HCT116 (cell line): ENCODE results near the gene MBD5. TPM values are rescaled to one million over a fixed set of nuclear protein-coding genes. Genes with fewer than 3 reads are reported as not detected.

ENCODE experiments used
- ATAC-seq: fragments of 200-7000 bp; cut with Tn5 transposase; 2 replicates; pipeline ENCODE4 v1.9.1; 2020; ENCODE audit warnings: mild to moderate bottlenecking, moderate library complexity
- BruUV-seq: library from RNA; stranded (reverse); fragments of 400-500 nt; replicated peaks from 2 replicates; lab custom pipeline; 2021; lab: Mats Ljungman, UMichigan
- CTCF ChIA-PET: fragments of 300-600 bp; sonication (Branson Sonifier 250); formaldehyde crosslinking; loops from one replicate; lab custom pipeline; 2021; ENCODE audit warnings: antibody characterized with exemption; lab: Charles Lee
- POLR2A ChIA-PET: fragments of 300-600, 350-600 bp; sonication (Branson Sonifier 250); formaldehyde crosslinking; loops from one replicate; lab custom pipeline; 2021; ENCODE audit warnings: antibody characterized with exemption; lab: Charles Lee
- RAD21 ChIA-PET, 2 experiments: fragments of 300-600 bp; sonication (Branson Sonifier 250); formaldehyde crosslinking; loops; one replicate each; lab custom pipeline; 2023; ENCODE audit warnings: low total read pairs in 2 of 2; ENCODE audit not compliant: uncharacterized antibody in 2 of 2, unreplicated experiment in 2 of 2, low non-redundant PET in 1 of 2; lab: Charles Lee
- DNase-seq: peaks from one replicate; pipeline ENCODE4 v3.0.0-alpha.2; 2010; ENCODE audit warnings: low read depth, low spot score
- H2AFZ ChIP-seq: fragments of 200-600 bp; shearing (Covaris generic), sonication (generic); 2 replicates; pipeline ENCODE4 v1.6.1; 2017; ENCODE audit warnings: low read depth, mixed run types, mixed read lengths, antibody characterized with exemption, low read length; ENCODE audit not compliant: poor library complexity, severe bottlenecking
- H3K27ac ChIP-seq: 2 replicates; pipeline ENCODE4 v1.5.1; 2012; ENCODE audit warnings: low read depth, low read length
- H3K27me3 ChIP-seq: fragments of 200-600 bp; sonication (generic); 2 replicates; pipeline ENCODE4 v1.6.1; 2016; ENCODE audit warnings: mixed run types, low read length, mixed read lengths; ENCODE audit not compliant: insufficient read depth
- H3K36me3 ChIP-seq, 2 experiments: fragments of 200-500 bp in 1 of 2; fragments of 200-600 bp in 1 of 2; sonication (Bioruptor generic) in 1 of 2; sonication (generic) in 1 of 2; 2 replicates each; pipeline versions ENCODE4 v1.5.1 to v1.6.1; 2014 to 2016; ENCODE audit warnings: low read length in 2 of 2, inconsistent platforms in 1 of 2, mixed read lengths in 1 of 2, mixed run types in 1 of 2; ENCODE audit not compliant: insufficient read depth in 2 of 2, control insufficient read depth in 1 of 2
- H3K4me1 ChIP-seq, 2 experiments: fragments of 200-600 bp in 1 of 2; sonication (generic) in 1 of 2; 2 replicates each; pipeline versions ENCODE4 v1.5.1 to v1.6.1; 2012 to 2017; ENCODE audit warnings: low read length in 2 of 2, inconsistent platforms in 1 of 2, mild to moderate bottlenecking in 1 of 2, mixed read lengths in 1 of 2, mixed run types in 1 of 2, moderate library complexity in 1 of 2; ENCODE audit not compliant: insufficient read depth in 2 of 2, control insufficient read depth in 1 of 2
- H3K4me2 ChIP-seq: fragments of 200-600 bp; sonication (generic); 2 replicates; pipeline ENCODE4 v1.6.1; 2017; ENCODE audit warnings: mixed run types, low read length, mixed read lengths
- H3K4me3 ChIP-seq, 2 experiments: fragments of 200-600 bp in 1 of 2; sonication (generic) in 1 of 2; replicated peaks in 1 of 2; 2 replicates each; pipeline ENCODE4 v1.5.1; 2011 to 2016; ENCODE audit warnings: low read length in 2 of 2, control low read depth in 1 of 2, low read depth in 1 of 2, mild to moderate bottlenecking in 1 of 2, mixed read lengths in 1 of 2, mixed run types in 1 of 2
- H3K79me2 ChIP-seq: fragments of 200-600 bp; sonication (generic); 2 replicates; pipeline ENCODE4 v1.6.1; 2017; ENCODE audit warnings: mild to moderate bottlenecking, mixed run types, low read length, moderate library complexity, mixed read lengths; ENCODE audit not compliant: insufficient read depth
- H3K9ac ChIP-seq: fragments of 200-600 bp; sonication (generic); 2 replicates; pipeline ENCODE4 v1.6.1; 2016; ENCODE audit warnings: low read length, mixed read lengths
- H3K9me2 ChIP-seq: fragments of 200-600 bp; sonication (generic), shearing (Covaris generic); 2 replicates; pipeline ENCODE4 v1.6.1; 2017; ENCODE audit warnings: mixed run types, mild to moderate bottlenecking, moderate library complexity; ENCODE audit not compliant: insufficient read depth
- H3K9me3 ChIP-seq, 2 experiments: fragments of 200-500 bp in 1 of 2; fragments of 200-600 bp in 1 of 2; sonication (Bioruptor generic) in 1 of 2; sonication (generic) in 1 of 2; 2 replicates each; pipeline ENCODE4 v1.6.1; 2014 to 2017; ENCODE audit warnings: low read length in 2 of 2, mixed read lengths in 2 of 2, inconsistent platforms in 1 of 2, low read depth in 1 of 2, mild to moderate bottlenecking in 1 of 2, mixed run types in 1 of 2, moderate library complexity in 1 of 2; ENCODE audit not compliant: control insufficient read depth in 1 of 2, insufficient read depth in 1 of 2
- H4K20me1 ChIP-seq: fragments of 200-600 bp; sonication (generic), shearing (Covaris generic); 2 replicates; pipeline ENCODE4 v1.6.1; 2017; ENCODE audit warnings: mixed run types, mild to moderate bottlenecking, moderate library complexity; ENCODE audit not compliant: insufficient read depth
- CBX3 ChIP-seq: IDR thresholded peaks from 2 replicates; pipeline ENCODE4 v1.6.1; 2012; ENCODE audit warnings: low read depth
- CEBPB ChIP-seq: IDR thresholded peaks from 2 replicates; pipeline ENCODE4 v1.6.1; 2012; ENCODE audit warnings: low read depth
- CTCF ChIP-seq, 3 experiments: fragments of 200-600 bp in 1 of 3; sonication (generic) in 1 of 3; IDR thresholded peaks in 2 of 3; conservative IDR thresholded peaks in 1 of 3; 2 replicates each; pipeline ENCODE4 v1.5.1; 2012 to 2017; ENCODE audit warnings: low read depth in 2 of 3, low read length in 2 of 3, antibody characterized with exemption in 1 of 3, borderline replicate concordance in 1 of 3, control low read depth in 1 of 3, mild to moderate bottlenecking in 1 of 3, mixed read lengths in 1 of 3, mixed run types in 1 of 3, moderate library complexity in 1 of 3; ENCODE audit not compliant: insufficient read depth in 1 of 3
- EGR1 ChIP-seq: IDR thresholded peaks from 2 replicates; pipeline ENCODE4 v1.6.1; 2012; ENCODE audit warnings: low read depth
- ELF1 ChIP-seq: IDR thresholded peaks from 2 replicates; pipeline ENCODE4 v1.6.1; 2012; ENCODE audit warnings: low read depth, borderline replicate concordance
- EZH2 ChIP-seq: fragments of 200-600 bp; sonication (generic); IDR thresholded peaks from 2 replicates; pipeline ENCODE4 v1.6.1; 2017; ENCODE audit warnings: antibody characterized with exemption, mixed run types
- FOSL1 ChIP-seq: IDR thresholded peaks from 2 replicates; pipeline ENCODE4 v1.6.1; 2012; ENCODE audit warnings: low read depth
- JUND ChIP-seq: IDR thresholded peaks from 2 replicates; pipeline ENCODE4 v1.6.1; 2012
- POLR2AphosphoS5 ChIP-seq: IDR thresholded peaks from 2 replicates; pipeline ENCODE4 v1.6.1; 2011; ENCODE audit warnings: mild to moderate bottlenecking, low read depth, low read length, moderate library complexity
- REST ChIP-seq: IDR thresholded peaks from 2 replicates; pipeline ENCODE4 v1.6.1; 2012; ENCODE audit warnings: low read depth
- SP1 ChIP-seq: IDR thresholded peaks from 2 replicates; pipeline ENCODE4 v1.6.1; 2012; ENCODE audit warnings: low read depth
- SRF ChIP-seq: IDR thresholded peaks from 2 replicates; pipeline ENCODE4 v1.6.1; 2012; ENCODE audit warnings: low read depth
- TCF7L2 ChIP-seq: IDR thresholded peaks from 2 replicates; pipeline ENCODE4 v1.7.0; 2011; ENCODE audit warnings: borderline replicate concordance, inconsistent platforms; ENCODE audit not compliant: insufficient read depth, insufficient read length; ENCODE audit errors: extremely low read depth
- YY1 ChIP-seq: IDR thresholded peaks from 2 replicates; pipeline ENCODE4 v1.6.1; 2011; ENCODE audit warnings: low read length, low read depth, moderate library complexity, mild to moderate bottlenecking; ENCODE audit not compliant: insufficient replicate concordance; ENCODE audit errors: extremely low read depth
- ZBTB33 ChIP-seq: IDR thresholded peaks from 2 replicates; pipeline ENCODE4 v1.6.1; 2011; ENCODE audit warnings: mild to moderate bottlenecking, low read length, moderate library complexity; ENCODE audit not compliant: insufficient replicate concordance; ENCODE audit errors: extremely low read depth
- ZNF274 ChIP-seq: fragments of 200-500 bp; sonication (Bioruptor generic); IDR thresholded peaks from 2 replicates; pipeline ENCODE4 v1.6.1; 2014; ENCODE audit warnings: mild to moderate bottlenecking, low read depth, low read length, inconsistent platforms
- intact Hi-C: fragments of 100-400 bp; cut with micrococcal nuclease; formaldehyde crosslinking; loops from 2 replicates; pipeline ENCODE4 v1.10.0; 2022
- total RNA-seq: library from RNA; stranded (reverse); gene quantifications from one replicate; pipeline ENCODE4 v1.2.1, GENCODE V29; 2021; ENCODE audit not compliant: unreplicated experiment

MBD5 gene
- total RNA-seq, 1 experiment from 2014 or later = 20.5 TPM

GRCh38 chr2:148026573-148026972 lies 5.7 kb downstream of the MBD5 start:
- Histone ChIP-seq H3K4me2 (no peak overlapping the region), H3K9me3 (no peaks in the 10 kb centered on the region), H3K79me2 (peaks cover 63% of the 10 kb centered on the region), H3K36me3 (no peaks in the 10 kb centered on the region), H2AFZ (no peak overlapping the region)
- no peak for ATAC-seq
- intact Hi-C loops = no loop called here
- no peak for TF ChIP-seq CBX3
- no peak for TF ChIP-seq POLR2AphosphoS5
- TF ChIP-seq TCF7L2 = no peak
- no peak for TF ChIP-seq CTCF (IDR thresholded peaks at IDR 0.05 in 2 of 3, conservative IDR thresholded peaks at IDR 0.05 in 1 of 3; ENCODE audit: borderline replicate concordance in 1 of 3, insufficient read depth in 1 of 3, low read depth in 2 of 3, low read length in 2 of 3)
- no peak for TF ChIP-seq ELF1
- TF ChIP-seq EZH2 = no peak
- TF ChIP-seq REST = no peak
- TF ChIP-seq JUND = no peak
- no peak for TF ChIP-seq YY1
- TF ChIP-seq SRF = no peak
- no peak for TF ChIP-seq FOSL1
- TF ChIP-seq CEBPB = no peak
- no peak for TF ChIP-seq EGR1
- no peak for TF ChIP-seq SP1
- no peak for TF ChIP-seq ZBTB33
- no peak for TF ChIP-seq ZNF274
- TF ChIP-seq, all 23 proteins: peak for 0
- POLR2A ChIA-PET = no interaction called here
- H3K9ac ChIP-seq = no peak overlapping the region
- no peak overlapping the region for H3K27ac ChIP-seq
- no peak overlapping the region for H3K4me3 ChIP-seq
- DNase-seq = no peak
- no TSS peak for BruUV-seq
- H3K27me3 ChIP-seq = no peaks in the 10 kb centered on the region
- CTCF ChIA-PET = no interaction called here
- peaks cover 0 to 9% of the 10 kb centered on the region in 2 experiments; a peak in 3 of 4 replicates for H3K4me1 ChIP-seq
- H4K20me1 ChIP-seq = no peaks in the 10 kb centered on the region
- RAD21 ChIA-PET = no interaction called here
- H3K9me2 ChIP-seq = no peaks in the 10 kb centered on the region
